PC-3 (cell line): Measurements from ENCODE around the gene NAV2. TPM values are rescaled to one million over a fixed set of nuclear protein-coding genes. Genes with fewer than 3 reads are reported as not detected.

Experiments used
- ATAC-seq: fragments of 200-7000 bp; cut with Tn5 transposase; 2 replicates; pipeline ENCODE4 v1.9.1; 2020; ENCODE audit warnings: mild to moderate bottlenecking, moderate library complexity
- BruUV-seq: library from RNA; stranded (reverse); fragments of 400-500 nt; replicated peaks from 2 replicates; lab custom pipeline; 2021; lab: Mats Ljungman, UMichigan
- CTCF ChIA-PET: fragments of 300-600 bp; sonication (Branson Sonifier 250); formaldehyde crosslinking; loops from one replicate; lab custom pipeline; 2022; ENCODE audit warnings: antibody characterized with exemption; lab: Charles Lee
- POLR2A ChIA-PET: fragments of 300-600 bp; sonication (Branson Sonifier 250); formaldehyde crosslinking; loops from one replicate; lab custom pipeline; 2022; ENCODE audit warnings: antibody characterized with exemption; ENCODE audit not compliant: unreplicated experiment; lab: Charles Lee
- DNase-seq: peaks from one replicate; pipeline ENCODE4 v3.0.0-alpha.2; 2015
- H2AFZ ChIP-seq: fragments of 300-600 bp; sonication (generic); 2 replicates; pipeline ENCODE4 v1.6.0; 2016; ENCODE audit warnings: antibody characterized with exemption, low read length
- H3F3A ChIP-seq: fragments of 300-600 bp; sonication (generic); one replicate; pipeline ENCODE4 v1.6.0; 2017; ENCODE audit warnings: antibody characterized with exemption, low read length, control low read depth, mild to moderate bottlenecking; ENCODE audit not compliant: unreplicated experiment
- H3K27ac ChIP-seq: fragments of 300-600 bp; sonication (generic); 2 replicates; pipeline ENCODE4 v1.5.1; 2016; ENCODE audit warnings: mild to moderate bottlenecking, low read length
- H3K27me3 ChIP-seq: fragments of 300-600 bp; sonication (generic); 2 replicates; pipeline ENCODE4 v1.6.1; 2016; ENCODE audit warnings: low read length, mixed read lengths
- H3K36me3 ChIP-seq: fragments of 300-600 bp; sonication (generic); 2 replicates; pipeline ENCODE4 v1.6.1; 2016; ENCODE audit warnings: low read depth, mixed run types, low read length, mixed read lengths
- H3K4me1 ChIP-seq: fragments of 300-600 bp; sonication (generic); 2 replicates; pipeline ENCODE4 v1.5.1; 2016; ENCODE audit warnings: low read length; ENCODE audit not compliant: insufficient read depth
- H3K4me2 ChIP-seq: fragments of 300-600 bp; sonication (generic); 2 replicates; pipeline ENCODE4 v1.6.0; 2016; ENCODE audit warnings: low read length
- H3K4me3 ChIP-seq: fragments of 300-600 bp; sonication (generic); 2 replicates; pipeline ENCODE4 v1.5.1; 2016; ENCODE audit warnings: mild to moderate bottlenecking, low read length, mixed read lengths
- H3K79me2 ChIP-seq: fragments of 300-600 bp; sonication (generic); 2 replicates; pipeline ENCODE4 v1.6.1; 2017; ENCODE audit warnings: low read length, mixed read lengths
- H3K9ac ChIP-seq: fragments of 300-600 bp; sonication (generic); 2 replicates; pipeline ENCODE4 v1.6.0; 2016; ENCODE audit warnings: mild to moderate bottlenecking, low read length
- H3K9me2 ChIP-seq: fragments of 300-600 bp; sonication (generic); replicated peaks from 2 replicates; pipeline ENCODE4 v1.6.1; 2016; ENCODE audit warnings: mixed run types, low read length, mixed read lengths
- H3K9me3 ChIP-seq: fragments of 300-600 bp; sonication (generic); 2 replicates; pipeline ENCODE4 v1.6.1; 2016; ENCODE audit warnings: low read length, mixed read lengths
- H4K20me1 ChIP-seq: fragments of 300-600 bp; sonication (generic); 2 replicates; pipeline ENCODE4 v1.6.1; 2016; ENCODE audit warnings: low read length, mixed read lengths
- EZH2 ChIP-seq: fragments of 300-600 bp; sonication (generic); IDR thresholded peaks from one replicate; pipeline ENCODE4 v1.6.1; 2017; ENCODE audit warnings: antibody characterized with exemption, mild to moderate bottlenecking, low read length; ENCODE audit not compliant: unreplicated experiment
- EZH2phosphoT487 ChIP-seq: fragments of 300-600 bp; sonication (generic); IDR thresholded peaks from 2 replicates; pipeline ENCODE4 v1.6.1; 2018; ENCODE audit warnings: mild to moderate bottlenecking, antibody characterized with exemption, low read length, borderline replicate concordance
- intact Hi-C: fragments of 100-400 bp; cut with micrococcal nuclease; formaldehyde crosslinking; loops from 2 replicates; pipeline ENCODE4 v1.9.0; 2023
- total RNA-seq: library from RNA; depleted of rRNA; stranded (reverse); fragments of >200 nt; gene quantifications from 2 replicates; pipeline ENCODE4 v1.2.3, GENCODE V29; 2014
- TF ChIP-seq, protein P1 (sequence below): fragments of 300-600 bp; sonication (generic); conservative IDR thresholded peaks from 2 replicates; pipeline ENCODE4 v1.5.1; 2017; ENCODE audit warnings: antibody characterized with exemption, low read depth, mild to moderate bottlenecking, low read length

Gene NAV2
- total RNA-seq, 1 experiment from 2014 or later = 10.4 TPM

DNA sequence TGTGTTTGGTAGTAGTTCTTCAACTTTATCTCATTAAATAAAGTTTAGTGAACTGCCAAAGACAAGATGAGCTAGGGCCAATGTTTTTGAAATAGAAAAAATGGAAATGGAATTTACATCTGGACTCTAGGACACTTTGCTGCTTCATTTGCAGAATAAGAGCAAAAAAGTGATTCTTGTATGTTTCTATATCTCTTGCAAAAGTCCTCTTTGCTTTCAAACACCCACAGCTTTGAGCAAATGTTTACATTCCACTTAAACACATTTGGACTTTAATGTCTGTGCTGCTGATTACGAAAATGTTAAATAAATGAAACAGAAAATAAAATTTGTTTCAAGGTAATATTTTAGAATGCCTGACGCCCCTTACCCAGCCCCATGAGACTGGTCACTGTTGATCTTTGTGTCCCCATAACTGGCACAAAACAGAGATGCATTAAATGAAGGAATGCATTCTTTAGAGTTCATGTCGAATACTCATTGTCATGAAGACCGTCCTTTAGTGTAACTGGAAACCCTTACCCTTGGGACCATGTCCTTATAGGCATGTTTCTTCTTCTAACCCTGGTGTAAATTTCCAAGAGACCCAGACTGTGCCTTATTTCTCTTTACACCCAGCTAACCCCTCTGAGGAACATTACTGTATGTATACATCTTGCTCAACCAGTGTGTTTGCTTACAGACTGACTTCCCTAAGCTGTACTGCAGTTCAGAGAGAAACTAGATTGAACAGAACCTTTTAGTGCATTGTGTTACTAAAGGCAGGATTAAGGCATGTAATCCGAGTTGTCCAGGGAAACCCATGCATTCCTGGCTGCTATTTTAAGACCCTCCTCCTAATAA is 199.7 kb downstream of the NAV2 start:
- no peaks in the 10 kb centered on the region for H3K9me2 ChIP-seq
- TF ChIP-seq EZH2 = no peak
- TF ChIP-seq, protein P1, sequence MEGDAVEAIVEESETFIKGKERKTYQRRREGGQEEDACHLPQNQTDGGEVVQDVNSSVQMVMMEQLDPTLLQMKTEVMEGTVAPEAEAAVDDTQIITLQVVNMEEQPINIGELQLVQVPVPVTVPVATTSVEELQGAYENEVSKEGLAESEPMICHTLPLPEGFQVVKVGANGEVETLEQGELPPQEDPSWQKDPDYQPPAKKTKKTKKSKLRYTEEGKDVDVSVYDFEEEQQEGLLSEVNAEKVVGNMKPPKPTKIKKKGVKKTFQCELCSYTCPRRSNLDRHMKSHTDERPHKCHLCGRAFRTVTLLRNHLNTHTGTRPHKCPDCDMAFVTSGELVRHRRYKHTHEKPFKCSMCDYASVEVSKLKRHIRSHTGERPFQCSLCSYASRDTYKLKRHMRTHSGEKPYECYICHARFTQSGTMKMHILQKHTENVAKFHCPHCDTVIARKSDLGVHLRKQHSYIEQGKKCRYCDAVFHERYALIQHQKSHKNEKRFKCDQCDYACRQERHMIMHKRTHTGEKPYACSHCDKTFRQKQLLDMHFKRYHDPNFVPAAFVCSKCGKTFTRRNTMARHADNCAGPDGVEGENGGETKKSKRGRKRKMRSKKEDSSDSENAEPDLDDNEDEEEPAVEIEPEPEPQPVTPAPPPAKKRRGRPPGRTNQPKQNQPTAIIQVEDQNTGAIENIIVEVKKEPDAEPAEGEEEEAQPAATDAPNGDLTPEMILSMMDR = no peak
- no peak for TF ChIP-seq EZH2phosphoT487
- H3K27ac ChIP-seq = no peak overlapping the region
- intact Hi-C loops = no loop called here
- no peak overlapping the region for H2AFZ ChIP-seq
- no peak overlapping the region for H3K9ac ChIP-seq
- H3K36me3 ChIP-seq = no peaks in the 10 kb centered on the region
- CTCF ChIA-PET = no interaction called here
- no peak overlapping the region for H3K4me2 ChIP-seq
- ATAC-seq (no peak), DNase-seq (no peak)
- H3F3A ChIP-seq = no peaks in the 10 kb centered on the region
- H3K27me3 ChIP-seq = no peaks in the 10 kb centered on the region
- H3K79me2 ChIP-seq = no peaks in the 10 kb centered on the region
- POLR2A ChIA-PET = interaction anchor here (0.6 kb wide), 1 partner anchor 83 kb away, joined by 5 read pairs; no protein-coding TSS in a partner anchor
- no peaks in the 10 kb centered on the region for H3K9me3 ChIP-seq
- BruUV-seq = no TSS peak
- no peaks in the 10 kb centered on the region for H3K4me1 ChIP-seq
- no peaks in the 10 kb centered on the region for H4K20me1 ChIP-seq
- no peak overlapping the region for H3K4me3 ChIP-seq

DNA sequence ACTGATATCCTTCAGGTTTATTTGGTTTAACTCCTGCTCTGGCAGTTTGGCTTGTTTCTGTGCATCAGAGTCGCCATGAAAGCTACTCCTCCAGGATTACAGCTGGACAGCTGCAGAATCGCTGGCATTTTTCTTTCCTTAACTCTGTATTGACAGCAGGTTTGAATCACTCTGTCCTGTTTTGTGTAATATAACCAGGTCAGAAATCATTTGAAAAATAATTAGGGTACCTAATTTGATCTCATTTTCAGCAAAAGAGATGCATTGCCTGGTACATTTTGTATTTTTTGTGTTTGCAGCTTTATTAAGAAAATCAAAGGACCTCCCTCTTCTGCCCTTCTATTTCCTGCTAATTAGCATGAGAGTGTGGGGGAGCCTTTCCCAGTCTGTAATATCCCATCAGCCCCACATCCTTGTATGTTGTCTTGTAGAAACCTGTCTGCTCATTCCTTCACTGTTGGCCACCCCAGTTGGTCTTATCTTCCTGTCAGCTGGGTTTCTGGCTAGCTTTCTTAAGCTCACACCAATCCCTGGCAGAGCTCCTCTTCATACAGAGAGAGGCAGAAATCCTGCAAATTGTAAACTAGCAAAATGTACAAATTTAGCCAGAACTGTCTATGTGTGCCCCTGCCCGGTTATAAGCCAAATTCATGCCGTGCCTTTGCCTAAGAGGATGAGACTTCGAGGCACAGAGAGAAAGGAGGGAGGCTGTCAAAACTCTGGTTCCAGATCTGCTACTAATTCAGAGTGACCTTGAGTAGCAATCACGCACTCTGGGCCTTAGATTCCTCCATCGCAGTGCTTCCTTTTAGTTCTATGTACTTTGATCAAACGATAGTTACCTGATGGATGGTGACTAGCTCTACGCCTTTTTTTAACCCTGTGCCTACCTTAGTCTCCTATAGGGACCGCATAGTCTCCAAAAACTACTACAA is 200.6 kb downstream of the NAV2 start:
- Histone ChIP-seq H3K4me3 (no peak overlapping the region), H3K4me1 (peaks cover 7% of the 10 kb centered on the region), H2AFZ (no peak overlapping the region), H3K9me2 (no peaks in the 10 kb centered on the region), H3K36me3 (no peaks in the 10 kb centered on the region), H3K27me3 (no peaks in the 10 kb centered on the region), H3F3A (peaks cover 1% of the 10 kb centered on the region), H3K9me3 (no peaks in the 10 kb centered on the region), H3K79me2 (no peaks in the 10 kb centered on the region), H4K20me1 (no peaks in the 10 kb centered on the region), H3K4me2 (no peak overlapping the region), H3K27ac (no peak overlapping the region), H3K9ac (no peak overlapping the region)
- CTCF ChIA-PET = no interaction called here
- TF ChIP-seq EZH2phosphoT487 (no peak), EZH2 (no peak)
- TF ChIP-seq, protein P1 = no peak
- no TSS peak for BruUV-seq
- DNase-seq (no peak), ATAC-seq (no peak)
- intact Hi-C loops = no loop called here
- POLR2A ChIA-PET = interaction anchor here (0.6 kb wide), 1 partner anchor 84 kb away, joined by 5 read pairs; no protein-coding TSS in a partner anchor
